Lower lobe of right lung (tissue), 2 donors: Measurements from ENCODE around the gene VDAC2. TPM values are rescaled to one million over a fixed set of nuclear protein-coding genes. Genes with fewer than 3 reads are reported as not detected.
A peak's percentile ranks its signal among the peaks of the same experiment; 100 is the strongest.

Source experiments
- ATAC-seq, 2 donors: fragments of 200-7000 bp; cut with Tn5 transposase; one replicate each; pipeline ENCODE4 v1.9.1; 2020 to 2022; ENCODE audit warnings: mild to moderate bottlenecking in 2 of 2, moderate library complexity in 2 of 2
- DNase-seq: peaks from one replicate; pipeline ENCODE4 v3.0.0-alpha.2; 2020
- H3K27ac ChIP-seq: fragments of 200-600 bp; one replicate; pipeline ENCODE4 v1.8.0; 2022
- H3K27me3 ChIP-seq: fragments of 200-600 bp; one replicate; pipeline ENCODE4 v1.8.0; 2022; ENCODE audit warnings: low read depth
- H3K36me3 ChIP-seq: fragments of 200-600 bp; one replicate; pipeline ENCODE4 v1.8.0; 2022; ENCODE audit warnings: mild to moderate bottlenecking
- H3K4me1 ChIP-seq: fragments of 200-600 bp; one replicate; pipeline ENCODE4 v1.8.0; 2022
- H3K4me3 ChIP-seq: fragments of 200-600 bp; one replicate; pipeline ENCODE4 v1.8.0; 2022; ENCODE audit warnings: mild to moderate bottlenecking
- H3K9me3 ChIP-seq: fragments of 200-600 bp; one replicate; pipeline ENCODE4 v1.8.0; 2022
- CTCF ChIP-seq: fragments of 200-600 bp; IDR thresholded peaks from one replicate; pipeline ENCODE4 v1.8.0; 2022; ENCODE audit warnings: antibody characterized with exemption, mild to moderate bottlenecking
- intact Hi-C: fragments of 100-400 bp; cut with DNase I; formaldehyde crosslinking; loops from one replicate; pipeline ENCODE4 v1.11.0; 2022
- total RNA-seq: library from RNA; stranded (reverse); fragmentation: NEBNext Ultra II Directional; extraction: Animal tissue kit (Norgen Biotek cat#: 25700); gene quantifications from one replicate; pipeline ENCODE4 v1.2.1, GENCODE V29; 2021
- donor health status: DM: no; HTN: yes; CAD: no; lungs with severe emphysema.

VDAC2 gene
- total RNA-seq, 1 donor from 2014 or later = 120 TPM

GRCh38 chr10:75261813-75262705 lies 51.5 kb downstream of the VDAC2 start:
- intact Hi-C loops = no loop called here
- DNase-seq (no peak), ATAC-seq (no peak)
- no peaks in the 10 kb centered on the region for H3K4me1 ChIP-seq
- no peak for TF ChIP-seq CTCF
- H3K27ac ChIP-seq = no peak overlapping the region
- H3K9me3 ChIP-seq = no peaks in the 10 kb centered on the region
- H3K36me3 ChIP-seq = no peaks in the 10 kb centered on the region
- no peak overlapping the region for H3K4me3 ChIP-seq
- no peaks in the 10 kb centered on the region for H3K27me3 ChIP-seq

GRCh38 chr10:75263806-75264205 lies 53.2 kb downstream of the VDAC2 start:
- ATAC-seq (peak in 1 of 2 donors; percentile 24), DNase-seq (no peak)
- TF ChIP-seq CTCF = no peak
- H3K4me3 ChIP-seq = no peak overlapping the region
- no peaks in the 10 kb centered on the region for H3K27me3 ChIP-seq
- no peaks in the 10 kb centered on the region for H3K9me3 ChIP-seq
- no peak overlapping the region for H3K27ac ChIP-seq
- intact Hi-C loops = no loop called here
- H3K36me3 ChIP-seq = no peaks in the 10 kb centered on the region
- H3K4me1 ChIP-seq = no peaks in the 10 kb centered on the region

GRCh38 chr10:75265856-75266255 lies 55.3 kb downstream of the VDAC2 start:
- intact Hi-C loops = no loop called here

GRCh38 chr10:75266945-75267344 lies 56.3 kb downstream of the VDAC2 start:
- ATAC-seq = no peak

More at GRCh38 chr10:75265856-75266255, 55.3 kb downstream of the VDAC2 start:
- Histone ChIP-seq H3K27me3 (no peaks in the 10 kb centered on the region), H3K36me3 (no peaks in the 10 kb centered on the region), H3K9me3 (no peaks in the 10 kb centered on the region), H3K4me3 (no peak overlapping the region), H3K4me1 (no peaks in the 10 kb centered on the region), H3K27ac (no peak overlapping the region)
- no peak for DNase-seq
- no peak for ATAC-seq
- no peak for TF ChIP-seq CTCF

GRCh38 chr10:75269605-75270004 lies 59.0 kb downstream of the VDAC2 start:
- no peaks in the 10 kb centered on the region for H3K36me3 ChIP-seq
- ATAC-seq = no peak
- H3K4me3 ChIP-seq = no peak overlapping the region
- peaks cover 4% of the 10 kb centered on the region for H3K4me1 ChIP-seq
- no peak for TF ChIP-seq CTCF
- DNase-seq = no peak
- H3K27me3 ChIP-seq = no peaks in the 10 kb centered on the region
- H3K9me3 ChIP-seq = no peaks in the 10 kb centered on the region
- no peak overlapping the region for H3K27ac ChIP-seq
- intact Hi-C loops = no loop called here

More at GRCh38 chr10:75266945-75267344, 56.3 kb downstream of the VDAC2 start:
- Histone ChIP-seq H3K36me3 (no peaks in the 10 kb centered on the region), H3K27me3 (no peaks in the 10 kb centered on the region), H3K4me3 (no peak overlapping the region), H3K4me1 (peaks cover under 1% of the 10 kb centered on the region), H3K27ac (no peak overlapping the region), H3K9me3 (no peaks in the 10 kb centered on the region)
- intact Hi-C loops = no loop called here
- no peak for DNase-seq
- TF ChIP-seq CTCF = no peak
